ENCODE data around the gene HTRA1. TPM values are rescaled to one million over a fixed set of nuclear protein-coding genes. Genes with fewer than 3 reads are reported as not detected.
A peak's percentile ranks its signal among the peaks of the same experiment; 100 is the strongest.

Gene HTRA1
- total RNA-seq, 1 donor from 2014 or later: 41.6 TPM

- no peak for DNase-seq (ENCODE audit: missing footprints)
- intact Hi-C loops (cut with DNase I): no loop called here
- ATAC-seq: no peak
Observed at GRCh38 chr10:122531261-122531660, 69.9 kb downstream of the HTRA1 start.

- intact Hi-C loops (cut with DNase I): no loop called here
- DNase-seq (ENCODE audit: missing footprints) (no peak), ATAC-seq (no peak)
Observed at GRCh38 chr10:122531939-122532338, 70.6 kb downstream of the HTRA1 start.

- intact Hi-C loops (cut with DNase I): no loop called here
- DNase-seq (ENCODE audit: missing footprints): no peak
- ATAC-seq: no peak
Observed at GRCh38 chr10:122532601-122533296, 71.4 kb downstream of the HTRA1 start.

GRCh38 chr10:122537545-122537944 lies 76.2 kb downstream of the HTRA1 start:
- DNase-seq (ENCODE audit: missing footprints) (no peak), ATAC-seq (no peak)
- intact Hi-C loops (cut with DNase I): no loop called here

- DNase-seq (ENCODE audit: missing footprints): no peak
- no peak for ATAC-seq
- intact Hi-C loops (cut with DNase I): no loop called here
Observed at GRCh38 chr10:122541541-122542002, 80.2 kb downstream of the HTRA1 start.

GRCh38 chr10:122543676-122544445 lies 82.5 kb downstream of the HTRA1 start:
- intact Hi-C loops (cut with DNase I): no loop called here
- DNase-seq (ENCODE audit: missing footprints): no peak
- no peak for ATAC-seq

GRCh38 chr10:122544493-122544892 lies 83.1 kb downstream of the HTRA1 start:
- no peak for ATAC-seq
- no peak for DNase-seq (ENCODE audit: missing footprints)
- intact Hi-C loops (cut with DNase I): no loop called here

GRCh38 chr10:122546242-122546641 lies 84.9 kb downstream of the HTRA1 start:
- ATAC-seq: no peak
- DNase-seq (ENCODE audit: missing footprints): no peak
- intact Hi-C loops (cut with DNase I): no loop called here

- intact Hi-C loops (cut with DNase I): no loop called here
- no peak for DNase-seq (ENCODE audit: missing footprints)
- ATAC-seq: no peak
Observed at GRCh38 chr10:122548407-122549085, 87.2 kb downstream of the HTRA1 start.

GRCh38 chr10:122549636-122550035 lies 88.3 kb downstream of the HTRA1 start:
- intact Hi-C loops (cut with DNase I): no loop called here
- ATAC-seq: no peak
- DNase-seq (ENCODE audit: missing footprints): no peak

- ATAC-seq: peak; percentile 34
- DNase-seq (ENCODE audit: missing footprints): no peak
- intact Hi-C loops (cut with DNase I): no loop called here
Observed at GRCh38 chr10:122550427-122550826, 89.1 kb downstream of the HTRA1 start.

GRCh38 chr10:122550983-122551382 lies 89.6 kb downstream of the HTRA1 start:
- intact Hi-C loops (cut with DNase I): no loop called here
- DNase-seq (ENCODE audit: missing footprints): no peak
- peak; percentile 73 for ATAC-seq

- ATAC-seq: peak; percentile 64
- intact Hi-C loops (cut with DNase I): no loop called here
- DNase-seq (ENCODE audit: missing footprints): no peak
Observed at GRCh38 chr10:122551450-122551849, 90.1 kb downstream of the HTRA1 start.

- DNase-seq (ENCODE audit: missing footprints): no peak
- ATAC-seq: no peak
- intact Hi-C loops (cut with DNase I): no loop called here
Observed at GRCh38 chr10:122553341-122553740, 92.0 kb downstream of the HTRA1 start.

- ATAC-seq (no peak), DNase-seq (ENCODE audit: missing footprints) (no peak)
- intact Hi-C loops (cut with DNase I): no loop called here
Observed at GRCh38 chr10:122554131-122555036, 93.0 kb downstream of the HTRA1 start.

GRCh38 chr10:122555442-122555841 lies 94.1 kb downstream of the HTRA1 start:
- intact Hi-C loops (cut with DNase I): no loop called here
- ATAC-seq: no peak

GRCh38 chr10:122557516-122557915 lies 96.2 kb downstream of the HTRA1 start:
- no peak for ATAC-seq
- intact Hi-C loops (cut with DNase I): no loop called here
- no peak for DNase-seq (ENCODE audit: missing footprints)

More at GRCh38 chr10:122555442-122555841, 94.1 kb downstream of the HTRA1 start:
- no peak for DNase-seq (ENCODE audit: missing footprints)

GRCh38 chr10:122558452-122558851 lies 97.1 kb downstream of the HTRA1 start:
- intact Hi-C loops (cut with DNase I): no loop called here
- DNase-seq (ENCODE audit: missing footprints) (no peak), ATAC-seq (no peak)

- DNase-seq (ENCODE audit: missing footprints) (no peak), ATAC-seq (no peak)
- intact Hi-C loops (cut with DNase I): no loop called here
Observed at GRCh38 chr10:122559228-122559627, 97.9 kb downstream of the HTRA1 start.

Measured in Right ventricle myocardium inferior (tissue), 1 donor.